CD8-positive, alpha-beta memory T cell (primary cell): Measurements from ENCODE around the gene SOCS3. TPM values are rescaled to one million over a fixed set of nuclear protein-coding genes. Genes with fewer than 3 reads are reported as not detected.

ENCODE experiments used
- CTCF ChIA-PET: fragments of 350-600 bp; sonication (Branson Sonifier 250); formaldehyde crosslinking; loops from one replicate; lab custom pipeline; 2021; ENCODE audit warnings: antibody characterized with exemption; lab: Charles Lee
- POLR2A ChIA-PET: fragments of 350-600 bp; sonication (Branson Sonifier 250); formaldehyde crosslinking; loops from one replicate; lab custom pipeline; 2021; ENCODE audit warnings: antibody characterized with exemption; lab: Charles Lee
- DNase-seq, 5 donors: peaks; one replicate each; pipeline versions ENCODE4 v3.0.0 to v3.0.0-alpha.2; 2020 to 2022; ENCODE audit warnings: mixed read lengths in 1 of 5
- H3K27ac ChIP-seq: one replicate; pipeline ENCODE4 v1.7.0; 2013; ENCODE audit warnings: low read depth, mild to moderate bottlenecking, low read length, moderate library complexity
- H3K27me3 ChIP-seq: 2 replicates; pipeline ENCODE4 v1.7.0; 2013; ENCODE audit warnings: low read length, mild to moderate bottlenecking; ENCODE audit not compliant: insufficient read depth, poor library complexity, severe bottlenecking
- H3K36me3 ChIP-seq: 2 replicates; pipeline ENCODE4 v1.7.0; 2013; ENCODE audit warnings: mild to moderate bottlenecking, low read length, moderate library complexity; ENCODE audit not compliant: insufficient read depth
- H3K4me1 ChIP-seq: 2 replicates; pipeline ENCODE4 v1.7.0; 2013; ENCODE audit warnings: mild to moderate bottlenecking, low read length, moderate library complexity; ENCODE audit not compliant: insufficient read depth
- H3K4me3 ChIP-seq: 2 replicates; pipeline ENCODE4 v1.7.0; 2013; ENCODE audit warnings: mild to moderate bottlenecking, low read length
- H3K9me3 ChIP-seq: 2 replicates; pipeline ENCODE4 v1.7.0; 2013; ENCODE audit warnings: mild to moderate bottlenecking, low read length
- H3K27ac Mint-ChIP-seq, 8 donors: one replicate each; pipeline ENCODE4 v1.8.0; 2020 to 2021; ENCODE audit warnings: mixed read lengths in 8 of 8, mild to moderate bottlenecking in 6 of 8, inconsistent platforms in 3 of 8, moderate library complexity in 3 of 8
- H3K27me3 Mint-ChIP-seq, 2 donors: one replicate each; pipeline ENCODE4 v1.8.0; 2020 to 2021; ENCODE audit warnings: mixed read lengths in 2 of 2, mild to moderate bottlenecking in 1 of 2, moderate library complexity in 1 of 2
- H3K36me3 Mint-ChIP-seq, 3 donors: one replicate each; pipeline ENCODE4 v1.8.0; 2020 to 2021; ENCODE audit warnings: mixed read lengths in 3 of 3, inconsistent platforms in 1 of 3, mild to moderate bottlenecking in 1 of 3
- H3K4me1 Mint-ChIP-seq, 3 donors: one replicate each; pipeline ENCODE4 v1.8.0; 2020 to 2021; ENCODE audit warnings: mixed read lengths in 3 of 3, inconsistent platforms in 1 of 3, mild to moderate bottlenecking in 1 of 3
- H3K4me3 Mint-ChIP-seq, 7 donors: one replicate each; pipeline ENCODE4 v1.8.0; 2020 to 2021; ENCODE audit warnings: mixed read lengths in 7 of 7, mild to moderate bottlenecking in 6 of 7, moderate library complexity in 4 of 7, inconsistent platforms in 2 of 7
- H3K9me3 Mint-ChIP-seq, 5 donors: one replicate each; pipeline ENCODE4 v1.8.0; 2020 to 2022; ENCODE audit warnings: mixed read lengths in 5 of 5, mild to moderate bottlenecking in 3 of 5, moderate library complexity in 2 of 5, inconsistent platforms in 1 of 5
- polyA plus RNA-seq: library from polyadenylated mRNA; unstranded; fragments of 300-500 nt; fragmentation: Illumina TruSeq; gene quantifications from one replicate; pipeline ENCODE4 v1.2.3, GENCODE V29; 2021
- total RNA-seq, 2 experiments: library from RNA; stranded (reverse); gene quantifications; one replicate each; pipeline ENCODE4 v1.2.3, GENCODE V29; 2021

Gene SOCS3
- 10 to 100 TPM; 26.9 to 27.4 TPM for total RNA-seq
- polyA plus RNA-seq, result 38.9 TPM

DNA sequence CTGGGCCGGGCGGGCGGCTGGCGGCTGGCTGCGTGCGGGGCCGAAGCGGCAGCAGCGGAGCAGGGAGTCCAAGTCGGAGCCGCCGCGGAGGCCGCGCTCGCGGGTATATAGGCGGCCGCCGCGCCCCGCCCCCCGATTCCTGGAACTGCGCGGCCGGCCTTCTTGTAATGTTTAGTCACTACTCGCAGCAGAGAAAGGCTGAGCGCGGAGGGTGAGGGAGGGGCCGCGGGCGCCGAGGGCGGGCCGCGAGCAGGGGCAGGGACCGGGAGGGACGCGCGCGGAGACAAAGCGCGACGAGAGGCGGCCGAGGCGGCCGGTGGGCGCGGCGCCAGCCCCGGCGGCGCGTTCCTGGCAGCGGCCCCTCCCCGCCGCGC, at the start of gene SOCS3:
Gene SOCS3, minus strand, starts transcription at position 81 of the 374 bp plus-strand sequence. CDS start 982 bp downstream, outside the sequence.
- H3K4me1 Mint-ChIP-seq, result peaks cover 36 to 51% (median 40%) of the 10 kb centered on the region in 3 donors
- ChIA-PET CTCF (interaction anchor here (1.1 to 3.7 kb wide), 14 partner anchors 10 to 460 kb away, joined by 3 to 27 read pairs (median 8); no protein-coding TSS in a partner anchor), POLR2A (interaction anchor here (1.3 to 1.4 kb wide), 2 partner anchors 26 to 108 kb away, joined by 3 to 5 read pairs; no protein-coding TSS in a partner anchor)
- Histone ChIP-seq H3K9me3 (no peaks in the 10 kb centered on the region), H3K4me1 (peaks cover 44% of the 10 kb centered on the region), H3K36me3 (peaks cover 15% of the 10 kb centered on the region), H3K27me3 (no peaks in the 10 kb centered on the region), H3K4me3 (peak within 1 kb of the TSS; percentile 90), H3K27ac (peak within 1 kb of the TSS; percentile 86)
- DNase-seq, result peak; percentile 90 to 96 (median 92)
- peak within 1 kb of the TSS; percentile 77 to 100 (median 92) for H3K27ac Mint-ChIP-seq
- no peaks in the 10 kb centered on the region for H3K9me3 Mint-ChIP-seq
- peaks cover 0 to 15% (median 0%) of the 10 kb centered on the region in 3 donors for H3K36me3 Mint-ChIP-seq
- no peaks in the 10 kb centered on the region for H3K27me3 Mint-ChIP-seq
- H3K4me3 Mint-ChIP-seq, result peak within 1 kb of the TSS; percentile 80 to 98 (median 87)

GRCh38 chr17:78409191-78409928, 49.5 kb upstream of the SOCS3 start:
- ChIA-PET POLR2A (no interaction called here), CTCF (interaction anchor here (1.3 kb wide), 1 partner anchor 12 kb away, joined by 3 read pairs; no protein-coding TSS in a partner anchor)
- Mint-ChIP-seq H3K4me1 (peaks cover 44 to 67% (median 53%) of the 10 kb centered on the region in 3 donors), H3K4me3 (no peak overlapping the region), H3K9me3 (no peaks in the 10 kb centered on the region), H3K36me3 (peaks cover 0 to 71% (median 7%) of the 10 kb centered on the region in 3 donors), H3K27me3 (no peaks in the 10 kb centered on the region), H3K27ac (peak overlapping the region in 7 of 8 donors; percentile 51 to 91 (median 66))
- Histone ChIP-seq H3K4me3 (no peak overlapping the region), H3K9me3 (no peaks in the 10 kb centered on the region), H3K36me3 (peaks cover 8% of the 10 kb centered on the region), H3K27ac (no peak overlapping the region), H3K4me1 (peaks cover 26% of the 10 kb centered on the region), H3K27me3 (no peaks in the 10 kb centered on the region)
- no peak for DNase-seq

GRCh38 chr17:78408476-78409050, 48.7 kb upstream of the SOCS3 start:
- H3K9me3 ChIP-seq, result no peaks in the 10 kb centered on the region
- Mint-ChIP-seq H3K27ac (peak overlapping the region; percentile 33 to 91 (median 72)), H3K27me3 (no peaks in the 10 kb centered on the region), H3K4me3 (peak overlapping the region in 1 of 7 donors; percentile 23), H3K36me3 (peaks cover under 1 to 76% (median 8%) of the 10 kb centered on the region in 3 donors), H3K4me1 (peaks cover 36 to 59% (median 45%) of the 10 kb centered on the region in 3 donors), H3K9me3 (no peaks in the 10 kb centered on the region)
- CTCF ChIA-PET, result interaction anchor here (1.0 to 1.3 kb wide), 2 partner anchors 13 to 48 kb away, joined by 3 read pairs; no protein-coding TSS in a partner anchor
- peaks cover 18% of the 10 kb centered on the region for H3K4me1 ChIP-seq
- peaks cover 12% of the 10 kb centered on the region for H3K36me3 ChIP-seq
- no peak overlapping the region for H3K27ac ChIP-seq
- H3K27me3 ChIP-seq, result no peaks in the 10 kb centered on the region
- no peak overlapping the region for H3K4me3 ChIP-seq
- DNase-seq, result no peak
- POLR2A ChIA-PET, result no interaction called here

DNA sequence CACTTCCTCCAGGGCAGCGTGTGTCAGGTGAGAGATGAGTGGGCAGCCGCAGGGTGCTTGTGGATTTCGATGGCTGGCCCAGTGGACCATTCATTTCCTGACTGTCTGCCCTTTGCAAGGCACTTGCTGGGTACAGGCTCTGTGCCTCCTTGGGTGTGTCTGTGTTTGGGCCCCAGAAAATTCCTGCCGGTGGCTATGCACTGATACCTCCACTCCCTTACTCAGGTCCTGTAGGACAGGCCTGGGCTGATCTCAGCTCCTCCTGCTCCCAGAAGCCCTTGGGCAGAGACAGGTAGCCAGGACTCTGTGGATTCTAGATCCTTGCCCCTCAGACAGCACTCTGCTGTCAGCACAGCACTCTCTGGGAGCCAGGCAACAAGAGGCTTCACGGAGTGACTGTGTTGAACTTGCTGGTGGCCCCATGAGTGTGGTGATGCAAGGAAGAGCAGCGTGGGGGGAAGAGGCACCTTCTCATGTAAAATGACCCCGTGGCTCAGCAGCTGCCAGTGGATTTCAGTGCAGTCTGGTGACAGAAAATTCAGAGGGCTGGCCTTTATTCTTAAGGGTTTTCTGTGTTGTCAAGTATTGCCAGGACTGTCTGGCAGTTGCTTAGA, 47.6 kb upstream of the SOCS3 start:
- no peak overlapping the region for H3K27ac ChIP-seq
- CTCF ChIA-PET, result interaction anchor here (1.0 kb wide), 1 partner anchor 47 kb away, joined by 3 read pairs; no protein-coding TSS in a partner anchor
- no peaks in the 10 kb centered on the region for H3K27me3 Mint-ChIP-seq
- no peaks in the 10 kb centered on the region for H3K9me3 ChIP-seq
- peaks cover 25 to 49% (median 40%) of the 10 kb centered on the region in 3 donors for H3K4me1 Mint-ChIP-seq
- peaks cover 7% of the 10 kb centered on the region for H3K4me1 ChIP-seq
- POLR2A ChIA-PET, result no interaction called here
- peaks cover 0 to 2% (median 0%) of the 10 kb centered on the region in 5 donors for H3K9me3 Mint-ChIP-seq
- no peak overlapping the region for H3K4me3 Mint-ChIP-seq
- H3K4me3 ChIP-seq, result no peak overlapping the region
- no peaks in the 10 kb centered on the region for H3K27me3 ChIP-seq
- H3K36me3 ChIP-seq, result peaks cover 23% of the 10 kb centered on the region
- peaks cover 8 to 78% (median 18%) of the 10 kb centered on the region in 3 donors for H3K36me3 Mint-ChIP-seq
- no peak for DNase-seq
- H3K27ac Mint-ChIP-seq, result peak overlapping the region in 5 of 8 donors; percentile 2 to 72 (median 67)

GRCh38 chr17:78406920-78407319, 47.0 kb upstream of the SOCS3 start:
- Mint-ChIP-seq H3K27ac (peak overlapping the region in 5 of 8 donors; percentile 15 to 83 (median 22)), H3K4me1 (peaks cover 20 to 43% (median 34%) of the 10 kb centered on the region in 3 donors), H3K4me3 (no peak overlapping the region), H3K27me3 (no peaks in the 10 kb centered on the region), H3K9me3 (peaks cover 0 to 2% (median 0%) of the 10 kb centered on the region in 5 donors), H3K36me3 (peaks cover 8 to 77% (median 20%) of the 10 kb centered on the region in 3 donors)
- Histone ChIP-seq H3K27ac (no peak overlapping the region), H3K27me3 (no peaks in the 10 kb centered on the region), H3K36me3 (peaks cover 24% of the 10 kb centered on the region), H3K9me3 (no peaks in the 10 kb centered on the region), H3K4me1 (peaks cover 2% of the 10 kb centered on the region), H3K4me3 (no peak overlapping the region)
- DNase-seq, result no peak
- ChIA-PET CTCF (no interaction called here), POLR2A (no interaction called here)

DNA sequence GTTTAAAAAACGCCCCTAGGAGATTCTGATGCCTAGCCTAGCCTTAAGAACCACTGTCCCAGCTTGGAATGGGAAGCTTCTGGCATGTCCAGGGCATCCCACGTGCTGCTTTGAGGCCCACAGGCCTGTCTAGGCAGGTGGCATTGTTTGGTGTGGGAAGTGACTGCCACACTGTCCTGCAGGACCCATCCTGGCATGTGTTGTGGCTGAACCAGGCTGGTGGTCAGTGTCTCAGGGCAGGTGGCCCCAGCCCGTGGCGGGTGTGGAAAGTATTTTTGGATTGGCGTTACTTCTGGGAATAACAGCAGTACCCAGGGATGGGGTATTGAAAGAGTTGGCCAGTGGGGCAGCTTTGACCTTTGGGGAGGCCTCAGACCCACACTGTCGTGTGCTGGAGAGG, 46.5 kb upstream of the SOCS3 start:
- Mint-ChIP-seq H3K27me3 (no peaks in the 10 kb centered on the region), H3K4me1 (peaks cover 20 to 43% (median 33%) of the 10 kb centered on the region in 3 donors), H3K36me3 (peaks cover 8 to 79% (median 21%) of the 10 kb centered on the region in 3 donors), H3K27ac (peak overlapping the region in 4 of 8 donors; percentile 17 to 78 (median 22)), H3K9me3 (peaks cover 0 to 2% (median 0%) of the 10 kb centered on the region in 5 donors), H3K4me3 (no peak overlapping the region)
- Histone ChIP-seq H3K9me3 (no peaks in the 10 kb centered on the region), H3K27me3 (no peaks in the 10 kb centered on the region), H3K4me3 (no peak overlapping the region), H3K36me3 (peaks cover 28% of the 10 kb centered on the region), H3K27ac (no peak overlapping the region), H3K4me1 (no peaks in the 10 kb centered on the region)
- ChIA-PET POLR2A (no interaction called here), CTCF (no interaction called here)
- DNase-seq, result no peak

GRCh38 chr17:78403822-78404221, 43.9 kb upstream of the SOCS3 start:
- Mint-ChIP-seq H3K27me3 (no peaks in the 10 kb centered on the region), H3K9me3 (peaks cover 0 to 2% (median 0%) of the 10 kb centered on the region in 5 donors), H3K4me1 (peaks cover 9 to 29% (median 19%) of the 10 kb centered on the region in 3 donors), H3K4me3 (no peak overlapping the region), H3K36me3 (peaks cover 8 to 87% (median 22%) of the 10 kb centered on the region in 3 donors), H3K27ac (no peak overlapping the region)
- CTCF ChIA-PET, result interaction anchor here (1.5 kb wide), 1 partner anchor 11 kb away, joined by 3 read pairs; no protein-coding TSS in a partner anchor
- Histone ChIP-seq H3K9me3 (no peaks in the 10 kb centered on the region), H3K4me3 (no peak overlapping the region), H3K4me1 (no peaks in the 10 kb centered on the region), H3K36me3 (peaks cover 53% of the 10 kb centered on the region), H3K27ac (no peak overlapping the region), H3K27me3 (no peaks in the 10 kb centered on the region)
- DNase-seq, result no peak
- POLR2A ChIA-PET, result interaction anchor here (0.5 kb wide), 1 partner anchor 50 kb away, joined by 4 read pairs; no protein-coding TSS in a partner anchor
